Stimulated activated naive CD4-positive, alpha-beta T cell (primary cell): ENCODE data around the gene KERA.

Experiments used
- DNase-seq, 6 experiments: peaks; one replicate each; lab custom pipeline; 2025; lab: John Stamatoyannopoulos, UW

Gene KERA

GRCh38 chr12:91009319-91009950 lies 48.4 kb downstream of the KERA start:
- no peak for DNase-seq

GRCh38 chr12:91007531-91008290 lies 50.1 kb downstream of the KERA start:
- DNase-seq: no peak

- no peak for DNase-seq
Measured at GRCh38 chr12:91004872-91005271, 53.0 kb downstream of the KERA start, which contains the start of gene EPYC. EPYC (minus strand) TSS chr12:91004972; CDS start chr12:91002565, 2,407 bp downstream.

- no peak for DNase-seq
Measured at GRCh38 chr12:91003737-91004136, 54.1 kb downstream of the KERA start.

GRCh38 chr12:91001306-91001705 lies 56.5 kb downstream of the KERA start:
- no peak for DNase-seq
